MM.1S (cell line): ENCODE measurements around the gene BRIP1.

Experiments used
- DNase-seq: peaks from one replicate; pipeline ENCODE4 v3.0.0-alpha.2; 2015
- H2AFZ ChIP-seq: fragments of 300-600 bp; sonication (generic); 2 replicates; pipeline ENCODE4 v1.6.0; 2016; ENCODE audit warnings: antibody characterized with exemption, low read length
- H3F3A ChIP-seq: fragments of 300-600 bp; sonication (generic); 2 replicates; pipeline ENCODE4 v1.6.1; 2016; ENCODE audit warnings: mild to moderate bottlenecking, antibody characterized with exemption, low read length, moderate library complexity, mixed read lengths; ENCODE audit not compliant: insufficient read depth
- H3K27ac ChIP-seq: fragments of 300-600 bp; sonication (generic); 2 replicates; pipeline ENCODE4 v1.5.1; 2016; ENCODE audit warnings: mild to moderate bottlenecking, low read length
- H3K27me3 ChIP-seq: fragments of 300-600 bp; sonication (generic); replicated peaks from 2 replicates; pipeline ENCODE4 v1.6.0; 2016; ENCODE audit warnings: low read length; ENCODE audit not compliant: insufficient read depth
- H3K36me3 ChIP-seq: fragments of 300-600 bp; sonication (generic); replicated peaks from 2 replicates; pipeline ENCODE4 v1.6.1; 2016; ENCODE audit warnings: mild to moderate bottlenecking, low read length, mixed read lengths; ENCODE audit not compliant: insufficient read depth
- H3K4me1 ChIP-seq: fragments of 300-600 bp; sonication (generic); 2 replicates; pipeline ENCODE4 v1.6.1; 2016; ENCODE audit warnings: low read length, mixed read lengths
- H3K4me2 ChIP-seq: fragments of 300-600 bp; sonication (generic); 2 replicates; pipeline ENCODE4 v1.6.0; 2016; ENCODE audit warnings: low read depth, low read length
- H3K4me3 ChIP-seq: fragments of 300-600 bp; sonication (generic); 2 replicates; pipeline ENCODE4 v1.5.1; 2016; ENCODE audit warnings: low read length, mixed read lengths
- H3K79me2 ChIP-seq: fragments of 300-600 bp; sonication (generic); 2 replicates; pipeline ENCODE4 v1.6.1; 2016; ENCODE audit warnings: mixed run types, low read length, mixed read lengths
- H3K9ac ChIP-seq: fragments of 300-600 bp; sonication (generic); 2 replicates; pipeline ENCODE4 v1.6.1; 2016; ENCODE audit warnings: low read length, mixed read lengths
- H3K9me2 ChIP-seq: fragments of 300-600 bp; sonication (generic); replicated peaks from 2 replicates; pipeline ENCODE4 v1.6.1; 2016; ENCODE audit warnings: mild to moderate bottlenecking, low read length, mixed read lengths; ENCODE audit not compliant: insufficient read depth
- H3K9me3 ChIP-seq: fragments of 300-600 bp; sonication (generic); replicated peaks from 2 replicates; pipeline ENCODE4 v1.6.1; 2016; ENCODE audit warnings: mild to moderate bottlenecking, low read length, mixed read lengths; ENCODE audit not compliant: insufficient read depth
- H4K20me1 ChIP-seq: fragments of 300-600 bp; sonication (generic); 2 replicates; pipeline ENCODE4 v1.6.1; 2016; ENCODE audit warnings: mild to moderate bottlenecking, low read length, moderate library complexity, mixed read lengths; ENCODE audit not compliant: insufficient read depth
- CTCF ChIP-seq: fragments of 300-600 bp; sonication (generic); IDR thresholded peaks from 2 replicates; pipeline ENCODE4 v1.5.1; 2016; ENCODE audit warnings: antibody characterized with exemption, low read length, mixed read lengths
- EZH2 ChIP-seq: fragments of 300-600 bp; sonication (generic); optimal IDR thresholded peaks from 2 replicates; pipeline ENCODE3; 2017; ENCODE audit warnings: low read depth, mild to moderate bottlenecking, antibody characterized with exemption, low read length, mixed read lengths
- EZH2phosphoT487 ChIP-seq: fragments of 300-600 bp; sonication (generic); IDR thresholded peaks from 2 replicates; pipeline ENCODE4 v1.6.1; 2018; ENCODE audit warnings: antibody characterized with exemption, low read length

BRIP1 gene

GRCh38 chr17:61641084-61641483, 222.2 kb downstream of the BRIP1 start:
- H3K27me3 ChIP-seq: no peaks in the 10 kb centered on the region
- H3K36me3 ChIP-seq: no peaks in the 10 kb centered on the region
- H3K4me2 ChIP-seq: no peak overlapping the region
- H3K9me3 ChIP-seq: no peaks in the 10 kb centered on the region
- 0 out of 2 replicates have a peak, but pooled peaks cover 2% of the 10 kb centered on the region for H3K4me1 ChIP-seq
- no peaks in the 10 kb centered on the region for H3K79me2 ChIP-seq
- no peaks in the 10 kb centered on the region for H4K20me1 ChIP-seq
- DNase-seq: no peak
- no peaks in the 10 kb centered on the region for H3K9me2 ChIP-seq
- no peak overlapping the region for H2AFZ ChIP-seq
- H3F3A ChIP-seq: no peaks in the 10 kb centered on the region; the same call in 1 of the 2 replicates
- no peak for TF ChIP-seq EZH2phosphoT487
- TF ChIP-seq CTCF: no peak
- TF ChIP-seq EZH2: no peak
- H3K27ac ChIP-seq: no peak overlapping the region
- H3K4me3 ChIP-seq: no peak overlapping the region
- H3K9ac ChIP-seq: no peak overlapping the region

- no peaks in the 10 kb centered on the region for H3K27me3 ChIP-seq
- H3K4me1 ChIP-seq: no peaks in the 10 kb centered on the region
- no peaks in the 10 kb centered on the region for H3K9me2 ChIP-seq
- H3K27ac ChIP-seq: no peak overlapping the region
- TF ChIP-seq CTCF (no peak), EZH2phosphoT487 (no peak), EZH2 (no peak)
- H3K79me2 ChIP-seq: no peaks in the 10 kb centered on the region
- H3K4me3 ChIP-seq: no peak overlapping the region
- H3K9ac ChIP-seq: no peak overlapping the region
- no peaks in the 10 kb centered on the region for H4K20me1 ChIP-seq
- H3K36me3 ChIP-seq: no peaks in the 10 kb centered on the region
- H3F3A ChIP-seq: no peaks in the 10 kb centered on the region
- no peak overlapping the region for H3K4me2 ChIP-seq
- H3K9me3 ChIP-seq: no peaks in the 10 kb centered on the region
- DNase-seq: no peak
- no peak overlapping the region for H2AFZ ChIP-seq
Observed at GRCh38 chr17:61639818-61640217, 223.5 kb downstream of the BRIP1 start.

- no peaks in the 10 kb centered on the region for H3F3A ChIP-seq
- no peaks in the 10 kb centered on the region for H3K9me2 ChIP-seq
- no peak for TF ChIP-seq EZH2phosphoT487
- TF ChIP-seq EZH2: no peak
- TF ChIP-seq CTCF: no peak
- H3K4me1 ChIP-seq: no peaks in the 10 kb centered on the region
- H3K4me2 ChIP-seq: no peak overlapping the region
- no peaks in the 10 kb centered on the region for H3K27me3 ChIP-seq
- DNase-seq: no peak
- H3K79me2 ChIP-seq: no peaks in the 10 kb centered on the region
- H4K20me1 ChIP-seq: no peaks in the 10 kb centered on the region
- H3K9me3 ChIP-seq: no peaks in the 10 kb centered on the region
- H3K27ac ChIP-seq: no peak overlapping the region
- H3K4me3 ChIP-seq: no peak overlapping the region
- no peaks in the 10 kb centered on the region for H3K36me3 ChIP-seq
- no peak overlapping the region for H3K9ac ChIP-seq
- H2AFZ ChIP-seq: no peak overlapping the region
Observed at GRCh38 chr17:61638087-61638486, 225.2 kb downstream of the BRIP1 start.
